ENCODE measurements around the gene ACAD11.
A peak's percentile ranks its signal among the peaks of the same experiment; 100 is the strongest.
"Not testable (repeated sequence)": the region's sequence is repeated elsewhere in the genome, so short reads cannot be mapped to it uniquely, and the experiment has no call there.

ACAD11 gene

GRCh38 chr3:132645058-132645457 is 14.6 kb downstream of the ACAD11 start:
- no peak for DNase-seq (ENCODE audit: low spot score)

GRCh38 chr3:132643366-132643765 is 16.2 kb downstream of the ACAD11 start:
- DNase-seq (ENCODE audit: low spot score), result no peak

GRCh38 chr3:132642539-132642847 is 17.1 kb downstream of the ACAD11 start:
- DNase-seq (ENCODE audit: low spot score), result no peak

GRCh38 chr3:132641837-132642538 is 17.6 kb downstream of the ACAD11 start:
- peak; percentile 56 for DNase-seq (ENCODE audit: low spot score)

- DNase-seq (ENCODE audit: low spot score), result not testable (repeated sequence)
Observed at GRCh38 chr3:132641427-132641826, 18.2 kb downstream of the ACAD11 start.

- no peak for DNase-seq (ENCODE audit: low spot score)
Observed at GRCh38 chr3:132638706-132639105, 20.9 kb downstream of the ACAD11 start.

- DNase-seq (ENCODE audit: low spot score), result peak; percentile 11
Observed at GRCh38 chr3:132637590-132637989, 22.0 kb downstream of the ACAD11 start.

GRCh38 chr3:132635052-132635451 is 24.6 kb downstream of the ACAD11 start:
- no peak for DNase-seq (ENCODE audit: low spot score)

GRCh38 chr3:132630612-132631011 is 29.0 kb downstream of the ACAD11 start:
- no peak for DNase-seq (ENCODE audit: low spot score)

- DNase-seq (ENCODE audit: low spot score), result no peak
Observed at GRCh38 chr3:132629928-132630327, 29.7 kb downstream of the ACAD11 start.

GRCh38 chr3:132628157-132628556 is 31.5 kb downstream of the ACAD11 start:
- no peak for DNase-seq (ENCODE audit: low spot score)

GRCh38 chr3:132626955-132627354 is 32.7 kb downstream of the ACAD11 start:
- no peak for DNase-seq (ENCODE audit: low spot score)

GRCh38 chr3:132625613-132626012 is 34.0 kb downstream of the ACAD11 start:
- no peak for DNase-seq (ENCODE audit: low spot score)

GRCh38 chr3:132624790-132625189 is 34.8 kb downstream of the ACAD11 start:
- DNase-seq (ENCODE audit: low spot score), result no peak

- DNase-seq (ENCODE audit: low spot score), result no peak
Observed at GRCh38 chr3:132623646-132624045, 36.0 kb downstream of the ACAD11 start.

- DNase-seq (ENCODE audit: low spot score), result no peak
Observed at GRCh38 chr3:132622761-132623160, 36.8 kb downstream of the ACAD11 start.

GRCh38 chr3:132622148-132622547 is 37.5 kb downstream of the ACAD11 start:
- DNase-seq (ENCODE audit: low spot score), result no peak

GRCh38 chr3:132616780-132617179 is 42.8 kb downstream of the ACAD11 start:
- no peak for DNase-seq (ENCODE audit: low spot score)

- DNase-seq (ENCODE audit: low spot score), result no peak
Observed at GRCh38 chr3:132615881-132616280, 43.7 kb downstream of the ACAD11 start.

GRCh38 chr3:132615301-132615700 is 44.3 kb downstream of the ACAD11 start:
- DNase-seq (ENCODE audit: low spot score), result not testable (repeated sequence)

GRCh38 chr3:132606620-132607019 is 53.0 kb downstream of the ACAD11 start:
- not testable (repeated sequence) for DNase-seq (ENCODE audit: low spot score)

- no peak for DNase-seq (ENCODE audit: low spot score)
Observed at GRCh38 chr3:132606085-132606484, 53.5 kb downstream of the ACAD11 start.

- no peak for DNase-seq (ENCODE audit: low spot score)
Observed at GRCh38 chr3:132605374-132605792, 54.2 kb downstream of the ACAD11 start.

GRCh38 chr3:132600614-132601013 is 59.0 kb downstream of the ACAD11 start:
- DNase-seq (ENCODE audit: low spot score), result not testable (repeated sequence)

All from LoVo (cell line).